ENCODE data around the gene TPSG1.
"Not testable (repeated sequence)": the region's sequence is repeated elsewhere in the genome, so short reads cannot be mapped to it uniquely, and the experiment has no call there.

TPSG1 gene

DNA sequence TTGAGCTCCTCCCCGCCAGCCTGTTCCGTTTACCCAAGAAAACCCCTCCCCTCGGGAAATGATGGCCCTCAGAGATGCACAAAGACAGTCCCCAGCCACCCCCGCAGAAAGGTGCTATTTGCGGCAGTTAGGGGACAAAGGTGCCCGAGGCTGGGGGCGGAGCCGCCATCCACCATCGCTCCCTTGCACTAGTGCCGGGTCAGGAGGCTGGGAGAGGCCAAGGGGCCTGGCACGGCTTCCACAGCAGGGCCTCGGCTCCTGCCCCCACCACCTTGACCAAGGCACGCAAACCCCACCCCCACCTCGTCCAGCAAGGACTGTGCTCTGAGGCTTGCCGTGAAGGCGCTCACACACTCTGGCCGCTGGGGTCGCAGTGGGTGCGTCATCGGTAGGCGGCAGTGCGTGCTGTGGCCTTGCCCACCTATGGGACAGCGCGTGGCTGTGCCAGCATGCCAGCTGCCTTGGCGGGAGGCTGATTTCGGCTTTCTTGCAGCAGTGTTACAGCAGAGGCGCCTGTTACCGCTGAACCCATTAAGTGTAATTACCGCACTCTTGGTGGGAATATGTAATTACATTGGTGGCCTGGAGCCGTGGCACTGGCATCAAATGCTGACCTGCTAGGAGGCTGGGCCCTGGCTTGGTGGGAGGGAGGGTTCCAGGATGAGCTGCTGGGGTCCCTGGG lies 31.8 kb downstream of the TPSG1 start:
- in situ Hi-C loops (cut with MboI; ENCODE audit: low sequenced_read_pairs, unreplicated experiment) = no loop called here
- TF ChIP-seq, protein P1, sequence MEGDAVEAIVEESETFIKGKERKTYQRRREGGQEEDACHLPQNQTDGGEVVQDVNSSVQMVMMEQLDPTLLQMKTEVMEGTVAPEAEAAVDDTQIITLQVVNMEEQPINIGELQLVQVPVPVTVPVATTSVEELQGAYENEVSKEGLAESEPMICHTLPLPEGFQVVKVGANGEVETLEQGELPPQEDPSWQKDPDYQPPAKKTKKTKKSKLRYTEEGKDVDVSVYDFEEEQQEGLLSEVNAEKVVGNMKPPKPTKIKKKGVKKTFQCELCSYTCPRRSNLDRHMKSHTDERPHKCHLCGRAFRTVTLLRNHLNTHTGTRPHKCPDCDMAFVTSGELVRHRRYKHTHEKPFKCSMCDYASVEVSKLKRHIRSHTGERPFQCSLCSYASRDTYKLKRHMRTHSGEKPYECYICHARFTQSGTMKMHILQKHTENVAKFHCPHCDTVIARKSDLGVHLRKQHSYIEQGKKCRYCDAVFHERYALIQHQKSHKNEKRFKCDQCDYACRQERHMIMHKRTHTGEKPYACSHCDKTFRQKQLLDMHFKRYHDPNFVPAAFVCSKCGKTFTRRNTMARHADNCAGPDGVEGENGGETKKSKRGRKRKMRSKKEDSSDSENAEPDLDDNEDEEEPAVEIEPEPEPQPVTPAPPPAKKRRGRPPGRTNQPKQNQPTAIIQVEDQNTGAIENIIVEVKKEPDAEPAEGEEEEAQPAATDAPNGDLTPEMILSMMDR (IDR thresholded peaks at IDR 0.05; ENCODE audit: borderline replicate concordance, control extremely low read depth, extremely low read depth, insufficient read depth, missing control alignments) = no peak
- DNase-seq (ENCODE audit: low spot score) = no peak

DNA sequence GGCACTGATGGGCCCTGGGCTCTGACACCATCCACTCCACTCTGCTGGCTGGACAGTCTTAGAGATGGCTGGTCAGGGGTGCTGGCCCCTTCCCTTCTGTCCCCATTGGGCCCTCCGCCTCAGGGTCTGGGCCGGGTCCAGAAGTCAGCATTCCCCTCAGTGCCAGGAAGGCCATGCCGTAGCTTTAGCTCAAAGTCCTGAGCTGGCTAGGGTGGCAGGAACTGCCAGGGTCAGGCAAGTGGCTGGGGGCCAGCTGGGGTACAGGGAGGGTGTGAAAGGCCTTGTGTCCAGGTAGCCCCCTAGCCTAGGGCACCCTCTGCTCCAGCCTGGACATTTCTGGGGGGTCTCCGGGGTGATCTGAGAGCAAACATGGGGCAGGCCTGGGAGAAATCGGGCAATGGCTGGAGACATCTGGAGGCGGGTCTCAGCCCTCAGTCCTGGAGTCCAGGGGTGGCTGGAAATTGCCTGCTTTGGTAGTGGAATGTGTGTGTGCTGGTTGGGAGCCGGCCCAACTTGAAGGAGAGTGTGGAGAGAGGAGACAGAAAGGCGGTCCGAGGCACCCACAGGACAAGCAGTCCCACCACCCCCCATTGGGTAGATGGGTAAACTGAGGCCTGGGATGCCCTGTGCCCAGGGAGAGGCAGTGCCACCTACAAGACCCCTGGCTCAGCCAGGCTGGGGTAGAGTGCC lies 32.5 kb downstream of the TPSG1 start:
- DNase-seq (ENCODE audit: low spot score) = no peak
- TF ChIP-seq, protein P1 (IDR thresholded peaks at IDR 0.05; ENCODE audit: borderline replicate concordance, control extremely low read depth, extremely low read depth, insufficient read depth, missing control alignments) = no peak

DNA sequence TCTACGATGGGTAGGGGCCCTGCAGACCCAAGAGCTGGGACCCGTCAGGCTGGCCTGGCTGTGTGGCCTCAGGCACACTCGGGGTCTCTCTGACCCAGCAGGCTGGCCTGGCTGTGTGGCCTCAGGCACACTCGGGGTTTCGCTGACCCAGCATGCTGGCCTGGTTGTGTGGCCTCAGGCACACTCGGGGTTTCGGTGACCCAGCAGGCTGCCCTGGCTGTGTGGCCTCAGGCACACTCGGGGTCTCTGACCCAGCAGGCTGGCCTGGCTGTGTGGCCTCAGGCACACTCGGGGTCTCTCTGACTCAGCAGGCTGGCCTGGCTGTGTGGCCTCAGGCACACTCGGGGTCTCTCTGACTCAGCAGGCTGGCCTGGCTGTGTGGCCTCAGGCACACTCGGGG lies 34.3 kb downstream of the TPSG1 start:
- in situ Hi-C loops (cut with MboI; ENCODE audit: low sequenced_read_pairs, unreplicated experiment); DNase-seq (ENCODE audit: low spot score): not testable (repeated sequence)

More for the DNA sequence above, 32.5 kb downstream of the TPSG1 start:
- in situ Hi-C loops (cut with MboI; ENCODE audit: low sequenced_read_pairs, unreplicated experiment) = no loop called here

DNA sequence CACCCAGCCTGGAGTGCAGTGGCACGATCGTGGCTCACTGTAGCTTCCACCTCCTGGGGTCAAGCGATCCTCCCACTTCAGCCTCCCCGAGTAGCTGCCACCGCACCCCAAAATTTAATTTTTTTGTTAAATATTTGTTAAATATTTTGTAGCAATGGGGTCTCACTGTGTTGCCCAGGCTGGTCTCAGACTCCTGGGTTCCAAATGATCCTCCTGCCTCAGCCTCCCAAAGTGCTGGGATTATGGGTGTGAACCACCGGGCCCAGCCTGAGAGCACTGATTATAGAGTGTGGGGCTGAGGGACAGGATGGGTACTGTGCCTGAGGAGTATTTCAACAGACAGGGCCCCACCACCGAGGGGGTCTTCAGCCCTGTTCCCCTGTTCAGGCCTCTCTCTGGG lies 35.6 kb downstream of the TPSG1 start:
- TF ChIP-seq, protein P1 (IDR thresholded peaks at IDR 0.05; ENCODE audit: borderline replicate concordance, control extremely low read depth, extremely low read depth, insufficient read depth, missing control alignments) = no peak
- in situ Hi-C loops (cut with MboI; ENCODE audit: low sequenced_read_pairs, unreplicated experiment) = no loop called here
- no peak for DNase-seq (ENCODE audit: low spot score)

DNA sequence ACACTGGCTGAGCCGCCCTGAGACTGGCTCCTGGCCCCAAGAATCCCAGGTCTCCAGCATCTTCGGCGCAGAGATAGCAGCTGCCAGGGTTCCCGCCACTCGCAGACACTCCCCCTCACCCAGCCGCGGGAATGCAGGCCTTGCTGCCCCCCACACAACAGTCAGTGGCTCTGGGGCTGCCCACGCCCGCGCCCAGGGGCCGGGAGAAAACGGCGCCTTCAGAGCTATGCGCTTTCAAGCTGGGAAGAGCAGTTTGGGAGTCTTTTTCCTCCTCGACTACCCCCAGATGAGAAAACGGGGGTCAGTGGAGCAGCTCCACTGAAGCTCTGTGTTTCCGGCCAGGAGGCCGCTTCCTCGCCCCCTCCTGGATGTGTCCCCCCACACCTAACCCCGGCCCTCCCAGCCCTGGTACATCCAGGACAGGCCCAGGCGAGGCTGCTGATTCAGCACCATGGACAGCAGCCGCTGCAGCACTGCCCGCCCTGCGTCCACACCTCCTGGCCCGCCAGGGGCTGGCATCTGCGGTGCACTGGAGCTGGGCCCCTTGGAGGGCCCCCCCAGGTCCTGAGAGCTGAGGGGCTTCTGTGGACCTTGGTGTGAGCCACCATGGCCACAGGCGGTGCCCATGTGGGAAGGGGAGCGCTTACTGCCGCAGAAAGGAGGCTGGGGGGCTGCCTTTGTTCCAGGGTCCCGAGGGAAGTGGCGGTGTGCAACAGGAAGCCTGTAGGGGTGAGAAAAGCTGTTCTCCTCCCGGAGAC lies 36.5 kb downstream of the TPSG1 start:
- DNase-seq (ENCODE audit: low spot score) = peak; percentile 74
- TF ChIP-seq, protein P1 (IDR thresholded peaks at IDR 0.05; ENCODE audit: borderline replicate concordance, control extremely low read depth, extremely low read depth, insufficient read depth, missing control alignments) = no peak
- in situ Hi-C loops (cut with MboI; ENCODE audit: low sequenced_read_pairs, unreplicated experiment) = no loop called here

DNA sequence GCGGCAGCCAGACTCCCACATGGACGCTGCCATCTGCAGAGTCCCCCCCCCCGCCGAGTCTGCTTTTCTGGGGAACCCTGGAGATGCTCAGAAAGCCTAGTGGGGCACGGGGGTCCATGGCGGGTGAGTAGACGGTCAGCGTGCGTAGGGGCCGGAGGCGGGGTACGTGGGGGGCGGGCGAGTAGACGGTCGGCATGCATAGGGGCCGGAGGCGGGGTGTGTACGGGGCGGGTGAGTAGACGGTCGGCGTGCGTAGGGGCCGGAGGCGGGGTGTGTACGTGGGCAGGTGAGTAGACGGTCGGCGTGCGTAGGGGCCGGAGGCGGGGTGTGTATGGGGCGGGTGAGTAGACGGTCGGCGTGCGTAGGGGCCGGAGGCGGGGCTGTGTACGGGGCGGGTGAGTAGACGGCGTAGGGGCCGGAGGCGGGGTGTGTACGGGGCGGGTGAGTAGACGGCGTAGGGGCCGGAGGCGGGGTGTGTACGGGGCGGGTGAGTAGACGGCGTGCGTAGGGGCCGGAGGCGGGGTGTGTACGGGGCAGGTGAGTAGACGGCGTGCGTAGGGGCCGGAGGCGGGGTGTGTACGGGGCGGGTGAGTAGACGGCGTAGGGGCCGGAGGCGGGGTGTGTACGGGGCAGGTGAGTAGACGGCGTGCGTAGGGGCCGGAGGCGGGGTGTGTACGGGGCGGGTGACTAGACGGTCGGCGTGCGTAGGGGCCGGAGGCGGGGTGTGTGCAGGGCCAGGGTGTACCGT lies 39.4 kb downstream of the TPSG1 start:
- DNase-seq (ENCODE audit: low spot score); in situ Hi-C loops (cut with MboI; ENCODE audit: low sequenced_read_pairs, unreplicated experiment): not testable (repeated sequence)

DNA sequence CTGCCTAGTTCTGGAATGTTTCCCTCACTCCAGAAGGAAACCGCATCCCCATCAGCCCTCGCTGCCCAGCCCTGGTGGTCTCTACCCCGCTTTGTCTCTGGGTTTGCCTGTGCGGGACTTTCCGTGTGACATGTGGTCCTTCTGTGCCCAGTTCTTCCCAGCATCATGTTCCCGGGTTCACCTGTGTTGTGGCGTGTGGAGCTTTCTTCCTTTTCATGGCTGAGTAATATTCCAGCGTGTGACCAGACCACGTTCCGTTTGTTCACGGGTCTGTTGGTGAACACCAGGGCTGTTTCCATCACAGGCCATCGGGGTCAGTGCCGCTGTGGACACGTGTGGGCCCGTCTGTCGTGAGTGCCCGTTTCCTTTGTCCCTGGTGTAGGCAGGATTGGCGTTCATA lies 40.1 kb downstream of the TPSG1 start:
- in situ Hi-C loops (cut with MboI; ENCODE audit: low sequenced_read_pairs, unreplicated experiment) = no loop called here
- TF ChIP-seq, protein P1 (IDR thresholded peaks at IDR 0.05; ENCODE audit: borderline replicate concordance, control extremely low read depth, extremely low read depth, insufficient read depth, missing control alignments) = no peak
- DNase-seq (ENCODE audit: low spot score) = no peak
